IMR-90 (cell line): ENCODE data around the gene INCENP. TPM values are rescaled to one million over a fixed set of nuclear protein-coding genes. Genes with fewer than 3 reads are reported as not detected.
"Not testable (repeated sequence)": the region's sequence is repeated elsewhere in the genome, so short reads cannot be mapped to it uniquely, and the experiment has no call there.

Experiments used
- ATAC-seq: fragments of 200-7000 bp; cut with Tn5 transposase; 2 replicates; pipeline ENCODE4 v1.9.1; 2020; ENCODE audit warnings: low read depth, mild to moderate bottlenecking, moderate library complexity
- BruUV-seq: library from RNA; stranded (reverse); fragments of 400-500 nt; replicated peaks from 2 replicates; lab custom pipeline; 2021; lab: Mats Ljungman, UMichigan
- CTCF ChIA-PET: fragments of 300-600 bp; formaldehyde crosslinking; extraction: SDS; loops from one replicate; lab custom pipeline; 2021; ENCODE audit warnings: antibody characterized with exemption; lab: Yijun Ruan, JAX
- POLR2A ChIA-PET: fragments of 300-600 bp; sonication (Branson Sonifier 250); formaldehyde crosslinking; loops from one replicate; lab custom pipeline; 2022; ENCODE audit warnings: antibody characterized with exemption; ENCODE audit not compliant: unreplicated experiment; lab: Charles Lee
- DNase-seq: peaks from one replicate; pipeline ENCODE4 v3.0.0; 2013
- H2AFZ ChIP-seq: replicated peaks from 2 replicates; pipeline ENCODE3; 2013; ENCODE audit warnings: low read length, mild to moderate bottlenecking; ENCODE audit not compliant: poor library complexity
- H2AK5ac ChIP-seq: 2 replicates; pipeline ENCODE4 v1.6.1; 2013; ENCODE audit warnings: low read depth, low read length, inconsistent platforms
- H2AK9ac ChIP-seq: replicated peaks from 2 replicates; pipeline ENCODE3; 2013; ENCODE audit warnings: mild to moderate bottlenecking, low read depth, low read length, moderate library complexity; ENCODE audit not compliant: poor library complexity
- H2BK120ac ChIP-seq: 2 replicates; pipeline ENCODE4 v1.6.1; 2013; ENCODE audit warnings: low read depth, low read length, inconsistent platforms
- H2BK15ac ChIP-seq: 3 replicates; pipeline ENCODE4 v1.6.1; 2013; ENCODE audit warnings: low read depth, low read length, inconsistent platforms
- H2BK20ac ChIP-seq: 2 replicates; pipeline ENCODE4 v1.6.1; 2013; ENCODE audit warnings: low read depth, mild to moderate bottlenecking, inconsistent platforms, low read length, moderate library complexity
- H2BK5ac ChIP-seq: 2 replicates; pipeline ENCODE4 v1.6.1; 2013; ENCODE audit warnings: mild to moderate bottlenecking, low read depth, low read length, inconsistent platforms; ENCODE audit not compliant: poor library complexity, severe bottlenecking
- H3K14ac ChIP-seq: replicated peaks from 2 replicates; pipeline ENCODE4 v1.6.1; 2013; ENCODE audit warnings: low read depth, low read length, inconsistent platforms
- H3K18ac ChIP-seq: 2 replicates; pipeline ENCODE4 v1.6.1; 2013; ENCODE audit warnings: low read depth, low read length, control low read depth
- H3K23ac ChIP-seq: 2 replicates; pipeline ENCODE4 v1.6.1; 2013; ENCODE audit warnings: low read depth, low read length, inconsistent platforms
- H3K27ac ChIP-seq: 2 replicates; pipeline ENCODE4 v1.5.1; 2013; ENCODE audit warnings: mild to moderate bottlenecking, control low read depth, low read length; ENCODE audit not compliant: insufficient read depth
- H3K27me3 ChIP-seq: 2 replicates; pipeline ENCODE4 v1.6.1; 2013; ENCODE audit warnings: low read length; ENCODE audit not compliant: control insufficient read depth, insufficient read depth
- H3K36me3 ChIP-seq: 2 replicates; pipeline ENCODE4 v1.6.1; 2013; ENCODE audit warnings: low read length, mixed read lengths; ENCODE audit not compliant: control insufficient read depth, insufficient read depth
- H3K4ac ChIP-seq: 2 replicates; pipeline ENCODE4 v1.6.1; 2013; ENCODE audit warnings: low read depth, low read length, inconsistent platforms
- H3K4me1 ChIP-seq: 2 replicates; pipeline ENCODE4 v1.6.1; 2013; ENCODE audit warnings: low read length, mixed read lengths; ENCODE audit not compliant: control insufficient read depth, insufficient read depth
- H3K4me2 ChIP-seq: 2 replicates; pipeline ENCODE4 v1.6.1; 2013; ENCODE audit warnings: low read depth, mild to moderate bottlenecking, control low read depth, low read length, moderate library complexity
- H3K4me3 ChIP-seq: 2 replicates; pipeline ENCODE4 v1.5.1; 2013; ENCODE audit warnings: low read depth, mild to moderate bottlenecking, control low read depth, low read length, moderate library complexity; ENCODE audit not compliant: insufficient read depth
- H3K56ac ChIP-seq: 2 replicates; pipeline ENCODE4 v1.6.1; 2013; ENCODE audit warnings: low read length, inconsistent platforms; ENCODE audit not compliant: insufficient read depth; ENCODE audit errors: extremely low read depth
- H3K79me1 ChIP-seq, 2 experiments: 2 replicates each; pipeline ENCODE4 v1.6.1; 2013; ENCODE audit warnings: low read length in 2 of 2, inconsistent platforms in 1 of 2, low read depth in 1 of 2
- H3K9ac ChIP-seq: 2 replicates; pipeline ENCODE4 v1.6.1; 2013; ENCODE audit warnings: low read depth, low read length, control low read depth
- H3K9me1 ChIP-seq: 2 replicates; pipeline ENCODE4 v1.6.1; 2013; ENCODE audit warnings: low read length, inconsistent platforms; ENCODE audit not compliant: insufficient read depth
- H3K9me3 ChIP-seq: 2 replicates; pipeline ENCODE4 v1.6.1; 2013; ENCODE audit warnings: low read length; ENCODE audit not compliant: control insufficient read depth, insufficient read depth
- H4K20me1 ChIP-seq: 2 replicates; pipeline ENCODE4 v1.6.1; 2013; ENCODE audit warnings: low read length, inconsistent platforms; ENCODE audit not compliant: insufficient read depth
- H4K5ac ChIP-seq: 2 replicates; pipeline ENCODE4 v1.6.1; 2013; ENCODE audit warnings: mild to moderate bottlenecking, low read depth, low read length, control low read depth
- H4K8ac ChIP-seq, 2 experiments: 2 replicates each; pipeline ENCODE4 v1.6.1; 2013; ENCODE audit warnings: low read depth in 2 of 2, low read length in 2 of 2, control low read depth in 1 of 2, inconsistent platforms in 1 of 2
- H4K91ac ChIP-seq: 2 replicates; pipeline ENCODE4 v1.6.1; 2013; ENCODE audit warnings: low read depth, low read length, inconsistent platforms; ENCODE audit not compliant: insufficient read depth
- MAZ ChIP-seq: IDR thresholded peaks from 2 replicates; pipeline ENCODE4 v1.6.1; 2012; ENCODE audit warnings: low read depth, mild to moderate bottlenecking, low read length, improper control_type of control experiment, moderate library complexity, borderline replicate concordance
- RCOR1 ChIP-seq: IDR thresholded peaks from 2 replicates; pipeline ENCODE4 v1.6.1; 2012; ENCODE audit warnings: mild to moderate bottlenecking, low read length, improper control_type of control experiment; ENCODE audit not compliant: insufficient replicate concordance
- RFX5 ChIP-seq: IDR thresholded peaks from 2 replicates; pipeline ENCODE4 v1.8.0; 2012; ENCODE audit warnings: low read depth, mild to moderate bottlenecking, low read length, moderate library complexity
- WGBS, 2 experiments: methylation state at CpG; one replicate each; pipeline versions ENCODE4 v1.1.5 to v1.1.7; 2013; ENCODE audit warnings: missing lambda C conversion rate in 2 of 2; ENCODE audit not compliant: insufficient read length in 1 of 2; ENCODE audit errors: extremely low coverage in 2 of 2; 5-methylcytosine and 5-hydroxymethylcytosine counted together
- dilution Hi-C: fragments of 300-500 bp; cut with HindIII; formaldehyde crosslinking; loops from one replicate; pipeline ENCODE4 v1.14.3; 2018; ENCODE audit warnings: low sequenced_read_pairs; ENCODE audit not compliant: unreplicated experiment
- in situ Hi-C: fragments of 300-500 bp; cut with MboI; formaldehyde crosslinking; loops from 3 replicates; pipeline ENCODE4 v1.14.3; 2019; ENCODE audit warnings: low sequenced_read_pairs, inconsistent platforms, mixed read lengths
- intact Hi-C: fragments of 100-400 bp; cut with micrococcal nuclease; formaldehyde crosslinking; loops from 2 replicates; pipeline ENCODE4 v1.10.0; 2022
- polyA plus RNA-seq, 3 experiments: library from polyadenylated mRNA; depleted of rRNA; stranded (reverse); fragments of >200 nt; gene quantifications; 2 replicates each; pipeline ENCODE4 v1.2.3, GENCODE V29; 2012; ENCODE audit warnings: low replicate concordance in 1 of 3
- total RNA-seq: library from RNA; depleted of rRNA; stranded (reverse); fragments of >200 nt; gene quantifications from 2 replicates; pipeline ENCODE4 v1.2.3, GENCODE V29; 2012

The INCENP gene
- total and polyA plus RNA-seq, 2 of the 4 experiments (the other 2 are of a cell fraction) = 18.6 to 23.8 TPM

DNA sequence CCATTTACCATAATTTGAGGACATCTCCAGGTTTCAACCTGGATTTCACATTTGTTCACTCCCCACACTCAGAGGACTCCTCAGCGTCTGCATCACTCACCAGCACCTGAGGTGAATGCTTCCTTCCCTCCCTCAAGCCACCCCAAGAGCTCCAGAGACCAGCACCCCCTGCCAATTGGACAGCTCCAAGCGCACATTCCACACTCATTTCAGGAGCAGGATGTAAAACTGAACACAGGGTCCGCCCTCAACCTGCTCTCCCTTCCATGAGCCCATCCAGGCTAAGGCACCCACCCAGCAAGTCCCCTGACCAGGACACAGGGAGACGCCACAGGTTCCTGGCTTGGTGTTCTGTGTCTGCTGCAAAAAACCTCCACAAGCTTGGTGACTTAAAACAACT lies 70.1 kb downstream of the INCENP start:
- no peak overlapping the region for H3K4ac ChIP-seq
- no peak overlapping the region for H3K56ac ChIP-seq
- H2BK5ac ChIP-seq = no peak overlapping the region
- 29% methylated on average over 2 of the region's 4 CpGs; no CpG with 5 or more reads in 1 of the 2 experiments for WGBS, 2 experiments
- ATAC-seq (no peak), DNase-seq (no peak)
- no peak overlapping the region for H3K14ac ChIP-seq
- H2AK9ac ChIP-seq = no peak overlapping the region
- intact Hi-C loops = no loop called here
- no peak overlapping the region for H2BK15ac ChIP-seq
- no peaks in the 10 kb centered on the region for H3K4me1 ChIP-seq
- ChIA-PET POLR2A (no interaction called here), CTCF (no interaction called here)
- H4K91ac ChIP-seq = no peak overlapping the region
- H3K18ac ChIP-seq = no peak overlapping the region
- no peak overlapping the region for H2BK120ac ChIP-seq
- H3K23ac ChIP-seq = no peak overlapping the region
- in situ Hi-C loops = no loop called here
- no peak overlapping the region for H3K27ac ChIP-seq
- H3K27me3 ChIP-seq = peaks cover 20% of the 10 kb centered on the region
- H2AFZ ChIP-seq = no peak overlapping the region
- dilution Hi-C loops = no loop called here
- no peaks in the 10 kb centered on the region for H3K9me1 ChIP-seq
- BruUV-seq = no TSS peak
- H3K4me2 ChIP-seq = no peak overlapping the region
- no peaks in the 10 kb centered on the region for H3K9me3 ChIP-seq
- H3K9ac ChIP-seq = no peak overlapping the region
- no peaks in the 10 kb centered on the region for H3K36me3 ChIP-seq
- no peaks in the 10 kb centered on the region for H4K20me1 ChIP-seq
- no peak overlapping the region for H4K5ac ChIP-seq
- H3K4me3 ChIP-seq = no peak overlapping the region
- H2BK20ac ChIP-seq = no peak overlapping the region
- no peak overlapping the region for H4K8ac ChIP-seq
- H3K79me1 ChIP-seq = no peaks in the 10 kb centered on the region
- no peak for TF ChIP-seq RCOR1
- TF ChIP-seq MAZ = no peak
- TF ChIP-seq RFX5 = no peak
- no peak overlapping the region for H2AK5ac ChIP-seq

DNA sequence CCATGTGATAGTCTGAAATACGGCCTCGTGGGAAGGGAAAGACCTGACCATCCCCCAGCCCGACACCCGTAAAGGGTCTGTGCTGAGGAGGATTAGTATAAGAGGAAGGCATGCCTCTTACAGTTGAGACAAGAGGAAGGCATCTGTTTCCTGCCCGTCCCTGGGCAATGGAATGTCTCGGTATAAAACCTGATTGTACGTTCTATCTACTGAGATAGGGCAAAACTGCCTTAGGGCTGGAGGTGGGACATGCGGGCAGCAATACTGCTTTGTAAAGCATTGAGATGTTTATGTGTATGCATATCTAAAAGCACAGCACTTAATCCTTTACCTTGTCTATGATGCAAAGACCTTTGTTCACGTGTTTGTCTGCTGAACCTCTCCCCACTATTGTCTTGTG lies 71.2 kb downstream of the INCENP start:
- H2AK5ac ChIP-seq, H3K4ac ChIP-seq, H3K79me1 ChIP-seq, H3K36me3 ChIP-seq, H2BK15ac ChIP-seq, POLR2A ChIA-PET, BruUV-seq, H4K20me1 ChIP-seq, H2AFZ ChIP-seq, H2AK9ac ChIP-seq, H2BK20ac ChIP-seq, H3K27ac ChIP-seq, in situ Hi-C loops, H3K56ac ChIP-seq, H3K23ac ChIP-seq, H4K5ac ChIP-seq, CTCF ChIA-PET, H3K14ac ChIP-seq, H4K91ac ChIP-seq, H3K9me1 ChIP-seq, DNase-seq, H3K18ac ChIP-seq, dilution Hi-C loops, H3K9ac ChIP-seq, H3K9me3 ChIP-seq, H2BK5ac ChIP-seq, H3K4me3 ChIP-seq, intact Hi-C loops, H3K4me2 ChIP-seq, ATAC-seq, H3K4me1 ChIP-seq, H2BK120ac ChIP-seq, H4K8ac ChIP-seq: not testable (repeated sequence)
- H3K27me3 ChIP-seq = peaks cover 16% of the 10 kb centered on the region
- WGBS, 2 experiments = no CpG with 5 or more reads among the region's 9 CpGs
